ENCODE data around the gene ZDHHC11B.
"Not testable (repeated sequence)": the region's sequence is repeated elsewhere in the genome, so short reads cannot be mapped to it uniquely, and the experiment has no call there.

ZDHHC11B gene, protein sequence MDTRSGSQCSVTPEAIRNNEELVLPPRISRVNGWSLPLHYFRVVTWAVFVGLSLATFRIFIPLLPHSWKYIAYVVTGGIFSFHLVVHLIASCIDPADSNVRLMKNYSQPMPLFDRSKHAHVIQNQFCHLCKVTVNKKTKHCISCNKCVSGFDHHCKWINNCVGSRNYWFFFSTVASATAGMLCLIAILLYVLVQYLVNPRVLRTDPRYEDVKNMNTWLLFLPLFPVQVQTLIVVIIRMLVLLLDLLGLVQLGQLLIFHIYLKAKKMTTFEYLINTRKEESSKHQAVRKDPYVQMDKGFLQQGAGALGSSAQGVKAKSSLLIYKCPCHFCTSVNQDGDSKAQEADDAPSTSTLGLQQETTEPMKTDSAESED

DNA sequence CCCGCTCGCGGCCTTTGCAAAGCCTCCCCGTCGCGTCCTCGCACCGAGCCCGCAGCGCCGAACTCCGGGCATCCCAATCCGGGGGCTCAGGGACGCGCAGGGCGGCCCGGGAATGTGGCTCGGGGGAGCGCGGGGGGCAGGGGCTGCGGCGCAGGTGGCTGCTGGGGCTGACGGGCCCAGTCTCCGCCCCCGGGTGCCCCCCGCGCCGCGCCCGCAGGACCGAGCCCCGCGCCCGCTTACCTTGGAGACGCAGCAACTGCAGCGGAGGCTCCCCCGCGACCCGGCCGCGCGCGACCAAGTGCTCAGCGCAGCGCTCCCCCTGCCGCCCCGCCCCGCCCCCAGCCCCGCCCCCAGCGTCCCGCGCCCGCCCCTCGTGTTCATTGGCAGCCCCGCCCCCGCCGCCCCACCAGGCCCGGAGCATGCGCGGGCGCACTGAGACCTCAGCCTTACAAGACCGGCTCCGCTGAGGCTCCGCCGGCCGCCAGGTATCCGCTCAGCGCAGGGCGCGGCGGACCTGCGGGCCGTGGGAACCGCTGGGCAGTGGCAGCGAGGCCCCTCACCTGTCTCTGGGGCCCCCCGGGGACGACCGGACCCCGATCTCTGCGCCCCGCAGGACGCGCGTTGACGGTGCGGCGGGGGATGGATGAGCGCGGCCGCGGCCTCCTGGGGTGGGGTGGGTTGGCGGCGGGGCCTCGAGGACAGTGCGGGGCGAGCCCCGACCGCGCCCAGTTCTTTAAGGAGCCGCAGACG lies at the start of gene ZDHHC11B:
TSS of gene ZDHHC11B (minus strand) at position 302 of the 750 bp plus-strand sequence. CDS start 17,810 bp downstream, outside the sequence.
- DNase-seq (ENCODE audit: low read depth): peak; percentile 93

DNA sequence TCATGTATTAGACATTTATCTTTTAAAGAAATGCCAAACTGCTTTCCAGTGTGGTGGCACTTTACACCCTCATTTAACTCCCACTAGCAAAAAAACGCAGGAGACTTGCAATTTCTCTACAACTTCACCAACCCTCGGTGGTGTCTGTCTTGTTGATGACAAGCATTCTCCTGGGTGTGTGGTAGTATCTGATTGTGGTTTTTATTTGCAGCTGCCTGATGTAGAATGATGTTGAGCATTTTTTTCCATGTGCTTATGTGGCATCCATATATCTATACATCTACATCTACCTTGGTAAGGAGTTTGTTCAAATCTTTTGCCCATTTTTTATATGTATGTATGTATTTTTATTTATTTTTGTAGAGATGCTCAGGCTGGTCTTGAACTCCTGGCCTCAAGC lies 49.5 kb upstream of the ZDHHC11B start:
- not testable (repeated sequence) for DNase-seq (ENCODE audit: low read depth)

DNA sequence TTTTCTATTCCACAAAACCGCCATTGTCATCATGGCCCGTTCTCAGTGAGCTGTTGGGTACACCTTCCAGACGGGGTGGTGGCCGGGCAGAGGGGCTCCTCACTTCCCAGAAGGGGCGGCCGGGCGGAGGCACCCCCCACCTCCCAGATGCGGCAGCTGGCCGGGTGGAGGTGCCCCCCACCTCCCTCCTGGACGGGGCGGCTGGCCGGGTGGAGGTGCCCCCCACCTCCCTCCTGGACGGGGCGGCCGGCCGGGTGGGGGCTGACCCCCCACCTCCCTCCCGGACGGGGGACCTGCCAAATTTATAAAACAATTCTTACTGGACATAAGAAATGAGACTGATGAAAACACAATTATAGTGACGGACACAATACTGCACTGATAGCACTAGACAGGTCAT lies 43.7 kb upstream of the ZDHHC11B start:
- not testable (repeated sequence) for DNase-seq (ENCODE audit: low read depth)

DNA sequence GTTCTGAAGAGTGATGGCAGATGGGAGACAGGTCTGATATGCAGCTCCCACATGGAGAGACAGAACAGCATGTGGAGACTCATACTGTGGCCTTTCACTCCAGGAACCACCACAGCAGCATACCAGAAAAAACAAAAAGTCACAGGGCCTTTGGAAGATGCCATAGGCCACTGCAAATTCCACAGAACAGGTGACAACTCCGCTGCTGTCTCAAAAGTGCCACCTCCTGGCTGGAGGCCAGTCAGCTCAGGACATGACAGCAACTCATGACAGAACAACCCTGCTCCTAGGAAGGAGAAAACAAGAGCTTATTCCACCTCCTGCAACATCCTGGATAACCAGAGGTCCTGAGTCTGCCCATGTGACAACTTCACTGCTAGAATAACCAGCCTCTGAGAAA lies 41.0 kb upstream of the ZDHHC11B start:
- not testable (repeated sequence) for DNase-seq (ENCODE audit: low read depth)

DNA sequence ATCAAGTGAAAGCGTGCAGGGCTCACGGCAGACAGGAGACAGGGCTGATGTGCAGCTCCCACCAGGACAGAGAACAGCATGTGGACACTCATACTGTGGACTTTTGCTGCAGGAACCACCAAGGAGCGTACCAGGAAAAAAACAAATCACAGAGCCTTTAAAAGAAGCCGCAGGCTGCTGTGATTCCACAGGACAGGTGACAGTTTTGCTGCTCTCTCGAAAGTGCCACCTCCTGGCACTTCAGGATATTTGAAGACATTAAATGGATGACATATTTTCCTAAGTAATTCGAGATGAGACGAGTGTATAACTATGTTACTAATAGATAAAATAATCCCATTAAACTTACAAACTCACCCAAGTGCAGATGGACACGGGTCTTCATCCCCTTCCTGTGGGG lies 37.0 kb upstream of the ZDHHC11B start:
- no peak for DNase-seq (ENCODE audit: low read depth)

DNA sequence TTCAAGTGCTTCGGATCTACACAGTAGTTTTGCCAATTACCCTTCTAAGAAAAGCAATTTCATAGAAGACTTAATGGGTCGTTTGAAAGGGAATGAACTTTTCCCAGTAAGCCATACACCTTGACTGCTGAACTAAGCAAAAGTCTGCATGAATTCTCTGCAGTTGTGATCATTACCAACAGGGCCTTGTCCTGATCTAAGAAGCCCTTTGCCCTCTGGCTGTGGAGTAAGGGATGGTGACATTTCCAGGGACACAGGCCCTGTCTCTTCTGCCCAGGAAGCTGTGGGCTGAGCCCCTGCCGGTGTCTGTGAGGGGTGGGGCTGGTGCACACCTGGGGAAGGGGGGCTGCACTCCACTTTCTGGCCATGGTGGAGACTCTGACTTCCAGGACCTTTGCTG lies 35.7 kb upstream of the ZDHHC11B start:
- DNase-seq (ENCODE audit: low read depth): no peak

DNA sequence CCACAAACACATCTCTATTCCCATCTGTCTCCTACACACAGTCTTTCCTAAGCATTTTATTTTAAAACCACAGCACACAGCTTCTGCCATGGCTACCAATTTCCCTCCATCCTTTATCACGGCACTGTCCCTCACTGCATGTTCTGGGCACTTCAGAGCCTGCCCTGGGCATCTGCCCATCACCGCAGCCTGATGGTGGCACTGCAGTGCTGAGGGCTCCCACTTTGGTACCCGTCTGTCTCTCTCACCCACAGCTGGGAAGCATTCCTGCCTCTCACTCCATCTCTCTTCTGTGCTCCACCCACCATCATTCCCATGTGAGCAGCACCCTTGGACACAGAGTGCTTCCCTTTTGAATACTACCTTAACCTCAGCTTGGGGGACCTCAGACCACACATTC lies 34.5 kb upstream of the ZDHHC11B start:
- DNase-seq (ENCODE audit: low read depth): no peak

DNA sequence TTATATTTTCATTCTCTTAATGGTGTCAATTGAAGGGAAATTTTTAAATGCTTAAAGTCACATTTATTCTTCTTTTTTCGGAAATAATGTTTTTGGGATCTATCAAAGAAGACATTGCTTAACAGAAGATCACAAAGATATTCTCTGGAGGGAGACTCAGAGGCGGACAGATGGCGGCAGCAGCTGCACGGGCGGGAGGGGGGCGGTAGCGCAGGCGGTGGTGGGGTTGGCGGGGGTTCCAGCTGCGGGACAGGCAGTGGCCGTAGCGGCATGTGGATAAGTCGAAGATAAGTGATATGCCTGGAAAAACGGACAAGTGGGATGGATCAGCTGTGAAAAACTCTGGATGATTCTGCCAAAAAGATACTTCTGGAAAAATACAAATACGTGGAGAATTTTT lies 31.6 kb upstream of the ZDHHC11B start:
- DNase-seq (ENCODE audit: low read depth): no peak

DNA sequence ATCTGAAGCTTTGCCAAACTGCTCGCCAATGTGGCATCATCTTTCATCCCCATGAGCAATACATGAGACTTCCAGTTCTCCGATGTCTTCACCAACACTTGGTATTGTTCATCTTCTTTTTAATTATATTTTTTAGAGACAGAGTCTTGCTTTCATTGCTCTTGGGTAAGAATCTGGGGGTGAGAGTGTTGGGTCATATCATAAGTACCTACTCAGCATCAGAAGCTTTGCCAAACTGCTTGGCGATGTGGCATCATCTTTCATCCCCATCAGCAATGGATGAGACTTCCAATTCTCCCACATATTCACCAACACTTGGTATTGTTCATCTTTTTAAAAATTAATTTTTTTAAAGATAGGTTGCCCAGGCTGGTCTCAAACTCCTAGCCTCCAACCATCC lies 30.9 kb upstream of the ZDHHC11B start:
- no peak for DNase-seq (ENCODE audit: low read depth)

DNA sequence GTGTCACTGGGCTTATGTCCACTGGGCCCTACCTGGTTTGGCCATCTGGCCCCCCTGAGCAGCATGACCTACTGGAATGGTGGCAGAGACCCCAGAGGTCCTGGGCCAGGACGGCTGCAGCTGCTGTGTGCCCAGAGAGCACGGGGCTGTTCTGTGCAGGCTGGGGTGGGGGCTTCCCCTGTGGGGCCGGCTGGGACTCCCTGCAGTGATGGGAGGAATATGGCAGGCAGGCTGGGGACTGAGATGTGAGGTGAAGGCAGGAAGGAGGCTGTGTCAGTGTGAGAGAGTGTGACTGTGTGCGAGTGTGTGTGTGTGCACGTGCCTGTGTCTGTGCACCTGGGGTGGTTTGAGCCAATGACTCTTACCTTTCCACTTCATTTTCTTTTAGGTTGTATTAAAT lies 29.0 kb upstream of the ZDHHC11B start:
- not testable (repeated sequence) for DNase-seq (ENCODE audit: low read depth)

DNA sequence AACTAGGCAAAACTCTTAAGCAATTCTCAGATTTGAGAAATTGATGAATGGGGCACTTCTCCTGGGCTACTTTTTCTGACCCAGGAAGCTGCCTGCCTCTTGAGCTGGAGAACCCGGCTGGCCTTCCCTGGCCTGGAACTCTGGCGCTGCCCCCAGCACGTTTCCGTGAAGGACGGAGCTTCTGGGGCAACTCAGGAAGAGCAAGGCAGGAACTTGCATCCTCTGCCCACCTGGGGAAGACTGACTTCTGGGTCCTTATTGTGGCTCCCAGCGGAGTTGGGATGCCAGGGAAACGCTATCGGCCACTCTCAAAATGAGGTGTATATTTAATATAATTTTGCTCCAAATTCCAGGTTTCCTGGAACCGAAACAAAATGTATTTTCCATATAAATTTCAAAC lies 26.9 kb upstream of the ZDHHC11B start:
- DNase-seq (ENCODE audit: low read depth): not testable (repeated sequence)

DNA sequence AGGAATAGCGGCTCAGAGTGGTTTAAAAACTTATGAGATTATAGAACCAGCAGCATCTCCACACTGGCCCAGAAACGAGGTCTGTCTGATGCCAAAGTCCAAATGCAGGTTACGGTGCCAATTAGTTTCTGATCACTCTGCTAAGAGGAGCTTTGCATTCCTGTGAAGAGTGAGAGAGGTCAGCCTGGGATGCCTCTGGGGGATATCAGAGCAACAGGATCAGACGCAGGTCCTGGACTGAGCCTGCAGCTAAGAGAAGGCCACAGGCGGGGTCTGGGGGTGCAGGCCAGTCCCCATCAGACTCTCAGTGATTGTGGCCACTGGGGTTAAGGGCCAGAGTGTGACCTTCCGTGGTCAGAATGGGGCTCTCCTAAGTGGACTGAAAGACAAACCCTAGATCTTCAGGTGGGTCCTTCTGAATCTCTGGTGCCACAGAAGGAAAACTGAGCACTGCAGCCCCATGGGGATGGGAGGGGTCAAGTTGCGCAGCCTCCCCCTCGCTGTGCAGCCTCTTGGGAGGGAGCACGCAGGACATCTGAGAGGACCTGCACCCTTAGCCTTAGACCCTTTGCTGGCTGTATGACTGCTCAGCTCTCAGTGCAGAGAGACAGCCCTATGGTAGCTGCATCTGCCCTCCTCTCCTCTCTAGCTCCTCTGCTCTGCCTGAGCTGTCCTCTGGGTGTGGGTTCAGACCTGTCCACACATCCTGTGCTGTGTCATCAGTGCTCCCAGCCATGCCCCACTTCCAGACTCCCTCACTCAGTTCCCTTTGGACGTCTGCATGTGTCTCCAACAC lies 23.4 kb upstream of the ZDHHC11B start:
- DNase-seq (ENCODE audit: low read depth): not testable (repeated sequence)

DNA sequence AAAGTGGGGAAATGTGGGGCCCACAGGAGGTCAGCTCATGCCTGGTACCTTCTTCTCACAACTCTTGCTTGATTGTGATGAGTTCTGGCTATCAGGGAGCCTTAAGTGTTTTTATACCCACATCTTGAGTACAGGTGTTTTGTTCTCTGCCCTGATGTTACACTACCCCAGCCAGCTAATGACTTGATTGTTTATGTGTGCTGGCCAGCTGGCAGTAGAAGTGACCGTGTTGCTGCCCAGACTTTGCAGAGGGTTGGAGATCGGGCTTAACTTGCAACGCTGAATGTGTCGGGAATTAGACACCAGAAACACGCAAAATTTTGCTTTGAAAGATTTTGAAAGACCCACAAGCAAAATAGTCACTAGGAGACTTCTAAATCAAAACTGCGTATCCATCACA lies 16.9 kb upstream of the ZDHHC11B start:
- DNase-seq (ENCODE audit: low read depth): no peak

DNA sequence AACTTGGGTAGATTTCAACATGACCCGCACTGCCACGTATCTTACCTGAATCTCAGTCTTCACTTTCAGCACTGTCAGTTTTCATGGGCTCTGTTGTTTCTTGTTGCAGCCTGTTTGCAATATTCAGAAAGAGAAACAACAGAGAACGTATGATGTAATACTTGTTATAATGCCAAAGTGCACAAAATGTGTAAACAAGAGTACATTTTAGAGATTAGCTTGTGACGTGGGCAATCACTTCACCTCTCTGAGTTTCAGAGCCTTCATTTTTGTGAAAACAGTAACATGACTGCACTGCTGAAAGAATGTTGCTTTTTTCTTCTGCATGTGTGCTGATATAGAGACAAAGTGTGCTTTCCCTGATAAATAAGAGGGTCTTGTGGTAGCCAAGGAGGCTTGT lies 16.5 kb upstream of the ZDHHC11B start:
- DNase-seq (ENCODE audit: low read depth): not testable (repeated sequence)

DNA sequence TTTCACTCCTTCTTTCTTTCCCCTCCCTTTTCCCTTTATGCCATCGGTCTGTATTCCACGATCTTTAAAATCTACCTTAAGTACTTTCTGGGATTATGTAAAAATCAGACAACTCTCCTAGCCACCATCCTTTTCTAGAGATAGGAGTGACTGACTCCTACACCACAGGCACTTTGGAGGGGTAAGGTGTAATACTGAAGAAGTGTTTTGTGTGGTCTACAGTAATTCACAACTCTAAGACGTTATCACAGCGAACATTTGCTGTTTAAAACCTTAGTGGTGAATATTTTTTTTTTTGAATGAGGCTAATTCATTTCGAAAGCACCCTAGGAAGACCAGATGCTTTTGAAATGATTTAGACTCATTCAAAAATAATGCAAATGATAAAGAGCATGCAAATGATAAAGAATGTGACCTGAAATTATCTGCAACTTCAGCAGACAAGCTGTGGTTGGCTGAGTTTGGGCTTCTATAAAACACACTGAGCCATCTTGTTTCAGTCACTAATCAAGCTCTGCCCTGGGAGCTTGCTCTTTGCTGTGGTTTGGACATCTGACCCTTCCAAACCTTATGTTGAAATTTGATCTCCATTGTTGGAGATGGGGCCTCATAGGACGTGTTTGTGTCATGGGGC lies 14.1 kb upstream of the ZDHHC11B start:
- DNase-seq (ENCODE audit: low read depth): not testable (repeated sequence)

DNA sequence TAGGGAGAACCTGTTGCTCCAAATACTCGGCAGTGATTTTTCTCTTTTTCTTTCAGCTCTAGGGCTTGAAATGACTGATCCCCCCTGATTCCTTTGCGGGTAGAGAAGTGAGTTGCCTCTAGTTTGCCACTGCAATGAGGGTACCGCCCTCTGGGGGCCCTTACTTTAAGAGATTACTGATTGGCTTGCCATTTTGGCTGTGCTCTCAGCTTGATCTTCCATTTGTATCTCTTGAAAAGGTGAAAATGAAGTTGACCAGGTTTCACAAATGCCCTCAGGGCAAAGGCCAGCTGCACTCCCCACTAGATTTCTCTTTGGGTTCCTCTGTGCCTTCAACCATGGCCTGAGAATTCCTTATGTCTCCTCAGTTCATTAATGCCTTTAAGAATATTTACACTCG lies 13.5 kb upstream of the ZDHHC11B start:
- not testable (repeated sequence) for DNase-seq (ENCODE audit: low read depth)

DNA sequence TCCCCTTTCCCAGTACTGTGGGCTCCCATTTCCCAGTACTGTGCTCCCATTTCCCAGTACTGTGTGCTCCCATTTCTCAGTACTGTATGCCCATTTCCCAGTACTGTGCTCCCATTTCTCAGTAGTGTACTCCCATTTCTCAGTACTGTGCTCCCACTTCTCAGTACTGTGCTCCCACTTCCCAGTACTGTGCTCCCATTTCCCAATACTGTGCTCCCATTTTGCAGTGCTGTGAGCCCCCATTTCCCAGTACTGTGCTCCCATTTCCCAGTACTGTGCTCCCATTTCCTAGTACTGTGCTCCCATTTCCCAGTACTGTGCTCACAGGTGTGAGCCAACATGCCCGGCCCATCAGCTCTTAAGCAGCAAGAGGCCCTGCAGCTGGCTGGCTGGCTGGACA lies 11.3 kb upstream of the ZDHHC11B start:
- DNase-seq (ENCODE audit: low read depth): not testable (repeated sequence)

DNA sequence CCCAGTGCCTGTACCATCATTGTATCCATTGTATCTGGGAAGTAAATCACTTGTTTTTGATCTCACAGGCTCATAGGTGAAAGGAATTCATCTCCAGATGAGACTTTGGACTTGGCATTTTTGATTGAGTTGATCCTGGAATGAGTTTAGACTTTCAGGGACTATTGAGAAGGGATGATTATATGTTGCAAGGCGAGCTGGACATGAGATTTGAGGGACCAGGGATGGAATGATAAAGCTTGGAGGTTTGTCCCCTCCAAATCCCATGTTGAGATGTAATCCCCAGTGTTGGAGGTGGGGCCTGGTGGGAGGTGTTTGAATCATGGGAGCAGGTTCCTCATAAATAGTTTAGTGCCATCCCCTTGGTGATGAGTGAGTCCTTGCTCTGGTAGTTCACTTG lies 10.4 kb upstream of the ZDHHC11B start:
- not testable (repeated sequence) for DNase-seq (ENCODE audit: low read depth)

DNA sequence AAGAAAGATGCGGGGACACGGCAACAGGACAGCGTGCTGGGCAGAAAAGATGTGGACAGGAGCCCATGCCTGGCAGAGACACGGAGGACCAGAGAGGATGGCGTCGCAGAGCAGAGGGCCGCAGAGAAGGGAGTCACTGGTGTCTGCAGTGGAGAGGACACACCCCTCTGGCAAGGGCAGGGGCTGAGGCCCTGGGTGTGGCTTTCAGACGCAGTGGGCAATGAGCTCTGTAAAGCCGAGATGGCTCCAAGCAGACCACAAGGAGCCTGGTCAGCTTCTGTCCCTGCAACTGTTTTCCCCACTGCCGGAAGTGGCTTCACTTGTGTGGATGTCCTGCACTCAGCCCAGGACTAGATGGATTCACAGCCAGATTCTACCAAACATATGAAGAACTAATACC lies 4.2 kb upstream of the ZDHHC11B start:
- DNase-seq (ENCODE audit: low read depth): not testable (repeated sequence)

DNA sequence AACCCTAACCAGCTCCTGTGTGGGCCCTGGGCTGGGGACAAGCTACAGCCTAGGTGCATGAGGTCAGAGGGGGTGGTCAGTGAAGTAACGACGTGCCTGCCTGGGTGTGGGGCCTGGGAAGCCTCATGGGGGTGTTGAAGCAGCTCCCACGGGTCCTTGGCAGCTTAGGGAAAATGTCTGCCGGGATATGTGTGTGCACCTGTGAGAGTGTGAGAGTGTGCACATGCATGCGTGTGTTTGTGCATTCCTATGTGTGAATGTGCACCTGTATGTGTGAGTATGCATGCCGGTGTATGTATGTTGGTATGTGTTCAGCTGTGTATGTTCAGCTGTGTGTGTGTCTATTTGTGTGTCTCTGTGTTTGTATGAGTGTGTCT lies 3.3 kb upstream of the ZDHHC11B start:
- DNase-seq (ENCODE audit: low read depth): not testable (repeated sequence)

DNA sequence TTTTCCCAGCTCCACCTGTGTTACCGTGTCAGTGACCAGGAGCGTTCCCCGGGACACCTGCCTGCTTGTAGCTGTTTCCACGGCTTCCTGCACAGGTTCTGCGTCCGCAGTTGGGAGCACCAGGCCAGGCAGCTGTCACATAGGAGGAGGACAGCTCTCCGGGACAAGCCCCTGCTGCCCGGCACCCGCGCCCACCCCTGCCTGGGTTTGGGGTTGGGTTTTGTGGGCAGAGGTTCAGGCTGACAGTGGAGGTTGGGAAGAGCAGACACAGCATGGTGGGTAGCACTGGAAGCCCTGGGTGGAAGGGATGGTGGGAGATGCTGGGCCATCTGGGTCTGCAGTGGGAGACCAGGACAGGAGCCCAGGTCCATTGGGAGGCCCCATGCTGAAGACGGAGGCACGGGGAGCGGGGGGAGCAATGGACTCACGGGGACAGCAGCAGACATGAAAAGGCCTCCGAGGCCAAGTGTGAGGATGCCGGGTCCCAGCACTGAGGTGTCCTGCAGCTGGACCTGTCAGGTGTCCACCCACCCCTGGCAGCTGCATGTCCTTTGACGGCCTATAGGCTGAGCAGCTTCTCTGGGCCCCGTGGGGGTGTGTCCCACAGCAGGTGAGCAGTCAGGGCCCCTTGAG lies 2.8 kb upstream of the ZDHHC11B start:
- DNase-seq (ENCODE audit: low read depth): not testable (repeated sequence)

Data from stimulated activated CD4-positive, alpha-beta T cell treated with anti-CD3 and anti-CD28 coated beads, Interleukin-2, amount 100 ng/mL, for 4 hours (primary cell).